Kidney (tissue), 14 donors: Measurements from ENCODE around the gene REV1. TPM values are rescaled to one million over a fixed set of nuclear protein-coding genes. Genes with fewer than 3 reads are reported as not detected.

Experiments used
- DNase-seq, 5 donors: peaks; one replicate each; pipeline ENCODE4 v3.0.0-alpha.2; 2013 to 2020
- FAIRE-seq: peaks from 2 replicates; lab custom pipeline; 2012; peaks lifted over from hg19 to GRCh38; lab: Jason Lieb, UNC
- H3K27ac ChIP-seq, 2 donors: one replicate each; pipeline ENCODE4 v1.7.0; 2013; ENCODE audit warnings: low read depth in 2 of 2, low read length in 2 of 2, inconsistent platforms in 1 of 2
- H3K27me3 ChIP-seq: one replicate; pipeline ENCODE4 v1.7.1; 2013; ENCODE audit warnings: low read length, inconsistent platforms; ENCODE audit not compliant: control insufficient read depth, insufficient read depth
- H3K36me3 ChIP-seq, 3 donors: one replicate each; pipeline versions ENCODE4 v1.7.0 to v1.7.1; 2013; ENCODE audit warnings: low read length in 3 of 3, control low read depth in 1 of 3, inconsistent platforms in 1 of 3; ENCODE audit not compliant: insufficient read depth in 3 of 3, control insufficient read depth in 2 of 3
- H3K4me1 ChIP-seq, 3 donors: one replicate each; pipeline versions ENCODE4 v1.7.0 to v1.7.1; 2013; ENCODE audit warnings: low read length in 3 of 3, inconsistent platforms in 1 of 3, low read depth in 1 of 3; ENCODE audit not compliant: control insufficient read depth in 2 of 3, insufficient read depth in 2 of 3
- H3K4me3 ChIP-seq, 3 donors: one replicate each; pipeline versions ENCODE4 v1.7.0 to v1.8.1; 2013; ENCODE audit warnings: low read length in 3 of 3, control low read depth in 1 of 3, inconsistent platforms in 1 of 3
- H3K9ac ChIP-seq, 3 donors: one replicate each; pipeline versions ENCODE4 v1.7.0 to v1.7.1; 2013; ENCODE audit warnings: low read length in 3 of 3, control low read depth in 1 of 3, inconsistent platforms in 1 of 3
- H3K9me3 ChIP-seq, 3 donors: one replicate each; pipeline versions ENCODE4 v1.7.0 to v1.7.1; 2013; ENCODE audit warnings: low read length in 3 of 3, control low read depth in 1 of 3, inconsistent platforms in 1 of 3; ENCODE audit not compliant: control insufficient read depth in 2 of 3, insufficient read depth in 1 of 3
- CTCF ChIP-seq: IDR thresholded peaks from 3 replicates; pipeline ENCODE4 v1.5.1; 2012; ENCODE audit warnings: mild to moderate bottlenecking, moderate library complexity, borderline replicate concordance; ENCODE audit not compliant: insufficient read depth; ENCODE audit errors: extremely low read depth
- intact Hi-C: fragments of 100-400 bp; cut with DNase I; formaldehyde crosslinking; loops from one replicate; pipeline ENCODE4 v1.11.1; 2022
- polyA plus RNA-seq: library from polyadenylated mRNA; stranded (reverse); fragments of 350-450 nt; fragmentation: Illumina TruSeq; extraction: RNeasy Lipid Tissue Mini Kit (QIAGEN cat#74804); gene quantifications from one replicate; pipeline ENCODE4 v1.2.3, GENCODE V29; 2014; ENCODE audit warnings: low read depth, low replicate concordance; ENCODE audit not compliant: insufficient read depth
- total RNA-seq: library from RNA; stranded (reverse); fragmentation: NEBNext Ultra II Directional; extraction: Animal tissue kit (Norgen Biotek cat#: 25700); gene quantifications from one replicate; pipeline ENCODE4 v1.2.1, GENCODE V29; 2021
- donor health status: control.
- donor health status: control.
- donor health status: control.
- donor health status: control.
- donor health status: control.
- donor health status: DM: yes; HTN: yes; CAD: no.
- donor health status: Normal renal cell carcinoma (clear cell type).

The REV1 gene
- total and polyA plus RNA-seq, 2 donors from 2014 or later: 16.9 to 41.3 TPM

GRCh38 chr2:99492721-99493120 lies 2.9 kb upstream of the REV1 start:
- H3K4me3 ChIP-seq: no peak overlapping the region
- TF ChIP-seq CTCF: no peak

GRCh38 chr2:99490623-99491461 lies 1.0 kb upstream of the REV1 start:
- FAIRE-seq (no peak), DNase-seq (no peak)
- peaks cover 0 to 13% (median 9%) of the 10 kb centered on the region in 3 donors for H3K4me1 ChIP-seq
- H3K4me3 ChIP-seq: peak overlapping the region; percentile 31 to 83 (median 36)
- peak overlapping the region; percentile 13 to 68 (median 21) for H3K9ac ChIP-seq
- TF ChIP-seq CTCF: no peak
- intact Hi-C loops: no loop called here
- peak overlapping the region; percentile 81 to 96 for H3K27ac ChIP-seq
- no peaks in the 10 kb centered on the region for H3K9me3 ChIP-seq
- H3K27me3 ChIP-seq: no peaks in the 10 kb centered on the region
- no peaks in the 10 kb centered on the region for H3K36me3 ChIP-seq

More at GRCh38 chr2:99492721-99493120, 2.9 kb upstream of the REV1 start:
- no peak for DNase-seq
- intact Hi-C loops: no loop called here
- no peak overlapping the region for H3K27ac ChIP-seq
- no peak overlapping the region for H3K9ac ChIP-seq
- H3K36me3 ChIP-seq: no peaks in the 10 kb centered on the region
- H3K27me3 ChIP-seq: no peaks in the 10 kb centered on the region
- peaks cover 0 to 7% (median 6%) of the 10 kb centered on the region in 3 donors for H3K4me1 ChIP-seq
- FAIRE-seq: no peak
- H3K9me3 ChIP-seq: no peaks in the 10 kb centered on the region

- no peaks in the 10 kb centered on the region for H3K27me3 ChIP-seq
- no peaks in the 10 kb centered on the region for H3K9me3 ChIP-seq
- DNase-seq: peak; percentile 48 to 91 (median 75)
- H3K36me3 ChIP-seq: no peaks in the 10 kb centered on the region
- H3K27ac ChIP-seq: peak overlapping the region; percentile 95 to 96
- intact Hi-C loops: no loop called here
- H3K4me3 ChIP-seq: peak overlapping the region; percentile 72 to 82 (median 78)
- TF ChIP-seq CTCF: no peak
- H3K9ac ChIP-seq: peak overlapping the region; percentile 61 to 83 (median 77)
- H3K4me1 ChIP-seq: peaks cover 0 to 13% (median 9%) of the 10 kb centered on the region in 3 donors
- FAIRE-seq: no peak
Measured at GRCh38 chr2:99489063-99489760, 605 bp downstream of the REV1 start.
